Suprapubic skin (tissue), 4 donors: ENCODE measurements around the gene TBCEL. TPM values are rescaled to one million over a fixed set of nuclear protein-coding genes. Genes with fewer than 3 reads are reported as not detected.

Source experiments
- DNase-seq, 2 donors: peaks; one replicate each; pipeline ENCODE4 v3.0.0-alpha.2; 2019; ENCODE audit warnings: low spot score in 2 of 2
- H3K27ac ChIP-seq: fragments of 200-600 bp; sonication (generic); one replicate; pipeline ENCODE4 v1.5.1; 2019
- H3K27me3 ChIP-seq: fragments of 200-600 bp; sonication (generic); one replicate; pipeline ENCODE4 v1.5.1; 2019
- H3K36me3 ChIP-seq: fragments of 200-600 bp; sonication (generic); one replicate; pipeline ENCODE4 v1.5.1; 2019
- H3K4me1 ChIP-seq: fragments of 200-600 bp; sonication (generic); one replicate; pipeline ENCODE4 v1.5.1; 2019
- H3K4me3 ChIP-seq: fragments of 200-600 bp; sonication (generic); one replicate; pipeline ENCODE4 v1.5.1; 2019; ENCODE audit warnings: mild to moderate bottlenecking
- H3K9me3 ChIP-seq: fragments of 200-600 bp; sonication (generic); one replicate; pipeline ENCODE4 v1.5.1; 2019
- CTCF ChIP-seq, 2 donors: fragments of 200-600 bp in 1 of 2; fragments of 450-650 bp in 1 of 2; sonication (generic) in 1 of 2; IDR thresholded peaks; one replicate each; pipeline ENCODE4 v1.5.1; 2016 to 2019; ENCODE audit warnings: antibody characterized with exemption in 2 of 2, mild to moderate bottlenecking in 1 of 2, moderate library complexity in 1 of 2
- EP300 ChIP-seq: sonication (generic); formaldehyde crosslinking; IDR thresholded peaks from one replicate; pipeline ENCODE4 v1.6.1; 2017; ENCODE audit warnings: antibody characterized with exemption
- POLR2A ChIP-seq, 2 donors: fragments of 450-650 bp; IDR thresholded peaks; one replicate each; pipeline ENCODE4 v1.6.1; 2017; ENCODE audit warnings: antibody characterized with exemption in 2 of 2, mild to moderate bottlenecking in 2 of 2, moderate library complexity in 2 of 2
- POLR2AphosphoS5 ChIP-seq, 3 donors: sonication (generic); formaldehyde crosslinking; IDR thresholded peaks; one replicate each; pipeline ENCODE4 v1.6.1; 2017; ENCODE audit warnings: antibody characterized with exemption in 3 of 3
- WGBS: methylation state at CpG from one replicate; pipeline ENCODE4 v1.1.5; 2018; 5-methylcytosine and 5-hydroxymethylcytosine counted together
- total RNA-seq, 4 donors: library from RNA; depleted of rRNA; stranded (reverse); fragments of >200 nt; gene quantifications; one replicate each; pipeline ENCODE4 v1.1.0, GENCODE V29; 2016

Gene TBCEL
- total RNA-seq, 4 donors from 2014 or later: 5.7 to 14.2 (median 9.5) TPM

- Histone ChIP-seq H3K27me3 (no peaks in the 10 kb centered on the region), H3K36me3 (no peaks in the 10 kb centered on the region), H3K4me3 (no peak overlapping the region), H3K27ac (no peak overlapping the region), H3K9me3 (no peaks in the 10 kb centered on the region), H3K4me1 (peaks cover 13% of the 10 kb centered on the region)
- WGBS: 83% methylated on average over 2 of the region's 2 CpGs
- no peak for DNase-seq
- no peak for TF ChIP-seq POLR2A (IDR thresholded peaks at IDR 0.05)
- TF ChIP-seq POLR2AphosphoS5 (IDR thresholded peaks at IDR 0.05): no peak
- TF ChIP-seq CTCF (IDR thresholded peaks at IDR 0.05): no peak
These were observed 85.6 kb downstream of the TBCEL start for GRCh38 chr11:121109471-121109870.

GRCh38 chr11:121109916-121110586 is 86.1 kb downstream of the TBCEL start:
- WGBS: 61% methylated on average over 7 of the region's 7 CpGs

DNA sequence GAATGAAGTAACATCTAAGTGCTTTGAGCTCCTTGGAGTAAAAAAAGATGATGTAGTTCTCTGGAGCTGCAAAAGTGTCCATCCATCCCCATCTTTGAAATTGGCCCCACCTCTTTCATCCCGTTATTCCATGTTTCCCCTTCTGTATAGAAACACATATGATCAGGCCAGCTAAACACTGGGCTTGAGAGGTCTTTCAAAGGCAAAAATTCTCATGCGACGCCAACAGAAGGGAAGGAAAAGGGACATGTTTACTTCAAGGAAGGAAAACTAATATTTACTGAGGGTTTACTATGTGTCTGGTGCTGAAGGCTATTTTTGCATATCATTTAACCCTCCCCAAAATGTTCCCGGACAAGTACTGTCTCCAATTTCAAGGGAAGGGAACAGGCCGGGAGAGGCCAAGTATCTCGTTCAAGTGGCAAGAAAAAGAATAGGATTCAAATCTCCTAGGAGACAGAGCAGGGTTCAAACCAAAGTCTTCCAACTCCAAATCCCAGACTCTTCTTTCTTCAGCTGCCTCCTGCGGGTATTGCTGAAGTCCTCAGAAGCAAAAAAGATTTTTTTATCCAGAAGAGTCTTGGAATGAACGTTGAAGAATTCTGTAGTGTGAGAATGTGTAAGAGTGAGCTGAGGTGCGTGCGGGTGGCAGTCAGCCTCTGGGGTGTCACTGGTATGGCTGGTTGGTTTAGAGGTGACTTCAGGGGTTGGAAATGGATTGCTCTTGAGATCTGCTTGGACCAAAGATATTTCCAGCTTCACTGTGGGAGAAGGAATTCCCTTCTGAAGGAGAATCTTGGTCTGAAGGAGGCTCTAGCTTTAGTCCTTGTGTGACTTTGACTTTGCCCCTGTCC is 87.2 kb downstream of the TBCEL start:
- 83% methylated on average over 10 of the region's 10 CpGs for WGBS
- no peaks in the 10 kb centered on the region for H3K27me3 ChIP-seq
- H3K9me3 ChIP-seq: no peaks in the 10 kb centered on the region
- no peak overlapping the region for H3K27ac ChIP-seq
- peaks cover under 1% of the 10 kb centered on the region for H3K4me1 ChIP-seq
- TF ChIP-seq POLR2AphosphoS5 (IDR thresholded peaks at IDR 0.05) (no peak), POLR2A (IDR thresholded peaks at IDR 0.05) (no peak), EP300 (no peak), CTCF (IDR thresholded peaks at IDR 0.05) (no peak)
- no peak overlapping the region for H3K4me3 ChIP-seq
- no peak for DNase-seq
- no peaks in the 10 kb centered on the region for H3K36me3 ChIP-seq

More at GRCh38 chr11:121109916-121110586, 86.1 kb downstream of the TBCEL start:
- Histone ChIP-seq H3K9me3 (no peaks in the 10 kb centered on the region), H3K4me1 (peaks cover 9% of the 10 kb centered on the region), H3K27me3 (no peaks in the 10 kb centered on the region), H3K27ac (no peak overlapping the region), H3K4me3 (no peak overlapping the region), H3K36me3 (no peaks in the 10 kb centered on the region)
- DNase-seq: no peak
- TF ChIP-seq POLR2AphosphoS5 (IDR thresholded peaks at IDR 0.05) (no peak), CTCF (IDR thresholded peaks at IDR 0.05) (no peak), POLR2A (IDR thresholded peaks at IDR 0.05) (no peak), EP300 (no peak)

- Histone ChIP-seq H3K27ac (no peak overlapping the region), H3K9me3 (no peaks in the 10 kb centered on the region), H3K4me3 (no peak overlapping the region), H3K36me3 (no peaks in the 10 kb centered on the region), H3K4me1 (no peaks in the 10 kb centered on the region), H3K27me3 (no peaks in the 10 kb centered on the region)
- TF ChIP-seq EP300 (no peak), CTCF (IDR thresholded peaks at IDR 0.05) (peak in 1 of 2 donors; percentile 49)
- DNase-seq: peak in 1 of 2 donors; percentile 83
- 50% methylated on average over 28 of the region's 32 CpGs for WGBS
These were observed 88.9 kb downstream of the TBCEL start for GRCh38 chr11:121112498-121113455.
